ENCODE data around the gene CNFN.
"Not testable (repeated sequence)": the region's sequence is repeated elsewhere in the genome, so short reads cannot be mapped to it uniquely, and the experiment has no call there.

The CNFN gene

GRCh38 chr19:42343344-42344110 is 46.6 kb downstream of the CNFN start:
- no peak for DNase-seq (ENCODE audit: low read depth)
- no peak overlapping the region for H3K4me3 ChIP-seq (ENCODE audit: low read depth, low read length)
- TF ChIP-seq CTCF (IDR thresholded peaks at IDR 0.05; ENCODE audit: low read depth, low read length, missing control alignments): peak; percentile 41

- H3K4me3 ChIP-seq (ENCODE audit: low read depth, low read length); DNase-seq (ENCODE audit: low read depth): not testable (repeated sequence)
Observed at GRCh38 chr19:42339922-42340321, 50.2 kb downstream of the CNFN start.

DNA sequence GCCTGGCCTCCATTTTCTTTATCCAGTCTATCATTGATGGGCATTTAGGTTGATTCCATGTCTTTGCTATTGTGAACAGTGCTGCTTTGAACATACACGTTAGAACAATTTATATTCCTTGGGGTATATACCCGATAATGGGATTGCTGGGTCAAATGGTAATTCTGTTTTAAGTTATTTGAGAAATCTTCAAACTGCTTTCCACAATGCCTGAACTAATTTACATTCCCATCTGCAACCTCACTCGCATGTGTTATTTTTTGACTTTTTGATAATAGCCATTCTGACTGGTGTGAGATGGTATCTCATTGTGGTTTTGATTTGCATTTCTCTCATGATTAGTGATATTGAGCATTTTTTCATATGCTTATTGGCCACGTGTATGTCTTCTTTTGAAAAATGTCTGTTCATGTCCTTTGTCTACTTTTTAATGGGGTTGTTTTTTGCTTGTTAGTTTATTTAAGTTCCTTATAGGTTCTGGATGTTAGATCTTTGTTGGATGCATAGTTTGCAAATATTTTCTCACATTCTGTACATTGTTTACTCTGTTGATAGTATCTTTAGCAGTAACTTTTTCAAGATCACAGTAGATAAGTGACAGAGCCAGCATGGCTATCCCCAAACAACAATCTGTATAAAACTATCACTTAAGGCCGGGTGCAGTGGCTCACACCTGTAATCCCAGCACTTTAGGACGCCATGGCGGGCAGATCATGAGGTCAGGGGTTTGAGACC is 50.8 kb downstream of the CNFN start:
- not testable (repeated sequence) for DNase-seq (ENCODE audit: low read depth); H3K4me3 ChIP-seq (ENCODE audit: low read depth, low read length)
